MM.1S (cell line): ENCODE data around the gene SRGAP2B.
"Not testable (repeated sequence)": the region's sequence is repeated elsewhere in the genome, so short reads cannot be mapped to it uniquely, and the experiment has no call there.

Experiments
- EZH2 ChIP-seq: fragments of 300-600 bp; sonication (generic); optimal IDR thresholded peaks from 2 replicates; pipeline ENCODE3; 2017; ENCODE audit warnings: low read depth, mild to moderate bottlenecking, antibody characterized with exemption, low read length, mixed read lengths
- EZH2phosphoT487 ChIP-seq: fragments of 300-600 bp; sonication (generic); IDR thresholded peaks from 2 replicates; pipeline ENCODE4 v1.6.1; 2018; ENCODE audit warnings: antibody characterized with exemption, low read length
- TF ChIP-seq, protein P1 (sequence below): fragments of 300-600 bp; sonication (generic); IDR thresholded peaks from 2 replicates; pipeline ENCODE4 v1.5.1; 2016; ENCODE audit warnings: antibody characterized with exemption, low read length, mixed read lengths

DNA sequence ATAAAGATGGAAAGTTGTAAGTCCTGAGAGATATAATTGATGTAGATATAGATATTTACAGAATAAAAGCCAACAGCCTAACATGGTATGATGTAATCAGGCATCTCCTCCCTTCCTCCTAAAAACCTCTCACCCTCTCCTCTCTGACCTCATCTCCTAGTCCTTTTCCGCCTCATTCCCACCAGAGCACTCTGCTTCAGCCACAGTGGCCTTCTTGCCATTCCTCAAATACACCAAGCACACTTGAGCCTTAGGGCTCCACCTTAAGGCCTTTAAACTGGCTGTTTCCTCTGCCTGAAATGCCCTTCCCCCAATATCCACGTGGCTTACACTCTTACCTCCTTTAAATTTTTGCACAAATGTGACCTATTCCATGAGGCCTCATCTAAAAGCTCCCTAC lies 75.4 kb downstream of the SRGAP2B start:
- TF ChIP-seq, protein P1, sequence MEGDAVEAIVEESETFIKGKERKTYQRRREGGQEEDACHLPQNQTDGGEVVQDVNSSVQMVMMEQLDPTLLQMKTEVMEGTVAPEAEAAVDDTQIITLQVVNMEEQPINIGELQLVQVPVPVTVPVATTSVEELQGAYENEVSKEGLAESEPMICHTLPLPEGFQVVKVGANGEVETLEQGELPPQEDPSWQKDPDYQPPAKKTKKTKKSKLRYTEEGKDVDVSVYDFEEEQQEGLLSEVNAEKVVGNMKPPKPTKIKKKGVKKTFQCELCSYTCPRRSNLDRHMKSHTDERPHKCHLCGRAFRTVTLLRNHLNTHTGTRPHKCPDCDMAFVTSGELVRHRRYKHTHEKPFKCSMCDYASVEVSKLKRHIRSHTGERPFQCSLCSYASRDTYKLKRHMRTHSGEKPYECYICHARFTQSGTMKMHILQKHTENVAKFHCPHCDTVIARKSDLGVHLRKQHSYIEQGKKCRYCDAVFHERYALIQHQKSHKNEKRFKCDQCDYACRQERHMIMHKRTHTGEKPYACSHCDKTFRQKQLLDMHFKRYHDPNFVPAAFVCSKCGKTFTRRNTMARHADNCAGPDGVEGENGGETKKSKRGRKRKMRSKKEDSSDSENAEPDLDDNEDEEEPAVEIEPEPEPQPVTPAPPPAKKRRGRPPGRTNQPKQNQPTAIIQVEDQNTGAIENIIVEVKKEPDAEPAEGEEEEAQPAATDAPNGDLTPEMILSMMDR, result not testable (repeated sequence)
- TF ChIP-seq EZH2, EZH2phosphoT487: not testable (repeated sequence)
